Fibroblast of lung (primary cell): ENCODE results near the gene RALGDS. TPM values are rescaled to one million over a fixed set of nuclear protein-coding genes. Genes with fewer than 3 reads are reported as not detected.

Experiments used
- DNase-seq, 2 donors: peaks; one replicate each; pipeline versions ENCODE4 v3.0.0 to v3.0.0-alpha.2; 2010; ENCODE audit warnings: low read depth in 2 of 2
- H2AFZ ChIP-seq: 2 replicates; pipeline ENCODE4 v1.5.1; 2012; ENCODE audit warnings: low read length, control low read depth, inconsistent platforms
- H3K27ac ChIP-seq: 2 replicates; pipeline ENCODE4 v1.5.1; 2011; ENCODE audit warnings: low read length, control low read depth; ENCODE audit not compliant: insufficient read depth
- H3K27me3 ChIP-seq: 2 replicates; pipeline ENCODE4 v1.5.1; 2011; ENCODE audit warnings: mild to moderate bottlenecking, low read length; ENCODE audit not compliant: control insufficient read depth, insufficient read depth
- H3K36me3 ChIP-seq: 2 replicates; pipeline ENCODE4 v1.5.1; 2011; ENCODE audit warnings: low read length; ENCODE audit not compliant: control insufficient read depth, insufficient read depth
- H3K4me1 ChIP-seq: 2 replicates; pipeline ENCODE4 v1.5.1; 2011; ENCODE audit warnings: low read length; ENCODE audit not compliant: control insufficient read depth, insufficient read depth; ENCODE audit errors: extremely low read depth
- H3K4me2 ChIP-seq: 2 replicates; pipeline ENCODE4 v1.5.1; 2011; ENCODE audit warnings: low read length, control low read depth; ENCODE audit not compliant: insufficient read depth; ENCODE audit errors: extremely low read depth
- H3K4me3 ChIP-seq, 4 experiments: fragments of 200-600 bp in 1 of 4; sonication (generic) in 1 of 4; replicated peaks in 1 of 4; 2 replicates each; pipeline ENCODE4 v1.5.1; 2011 to 2016; ENCODE audit warnings: low read length in 4 of 4, low read depth in 3 of 4, mild to moderate bottlenecking in 3 of 4, control low read depth in 2 of 4, inconsistent platforms in 1 of 4, mixed read lengths in 1 of 4; ENCODE audit not compliant: insufficient read depth in 1 of 4; ENCODE audit errors: control extremely low read depth in 1 of 4
- H3K79me2 ChIP-seq: 2 replicates; pipeline ENCODE4 v1.5.1; 2012; ENCODE audit warnings: mild to moderate bottlenecking, low read length, inconsistent platforms; ENCODE audit not compliant: control insufficient read depth, insufficient read depth
- H3K9ac ChIP-seq: 2 replicates; pipeline ENCODE4 v1.5.1; 2011; ENCODE audit warnings: mild to moderate bottlenecking, low read length, control low read depth; ENCODE audit not compliant: insufficient read depth
- H3K9me3 ChIP-seq: 2 replicates; pipeline ENCODE4 v1.5.1; 2012; ENCODE audit warnings: low read depth, low read length; ENCODE audit not compliant: control insufficient read depth, insufficient read depth
- H4K20me1 ChIP-seq: 2 replicates; pipeline ENCODE4 v1.5.1; 2011; ENCODE audit warnings: low read length; ENCODE audit not compliant: control insufficient read depth, insufficient read depth; ENCODE audit errors: extremely low read depth
- CTCF ChIP-seq, 2 donors: IDR thresholded peaks in 1 of 2; conservative IDR thresholded peaks in 1 of 2; 1 replicate in 1 of 2; 2 replicates in 1 of 2; pipeline ENCODE4 v1.5.1; 2011 to 2012; ENCODE audit warnings: low read length in 2 of 2, control low read depth in 1 of 2, inconsistent platforms in 1 of 2, low read depth in 1 of 2, mild to moderate bottlenecking in 1 of 2
- EZH2 ChIP-seq: IDR thresholded peaks from 2 replicates; pipeline ENCODE4 v1.5.1; 2012; ENCODE audit warnings: low read length, control low read depth, mild to moderate bottlenecking; ENCODE audit errors: missing control alignments
- polyA plus RNA-seq, 2 donors: library from polyadenylated mRNA; depleted of rRNA in 1 of 2; stranded (reverse) in 1 of 2; unstranded in 1 of 2; fragments of >200 nt; gene quantifications; 2 replicates each; pipeline ENCODE4 v1.2.1, GENCODE V29; 2011 to 2012; ENCODE audit warnings: missing spikeins in 1 of 2
- total RNA-seq: library from RNA; depleted of rRNA; stranded (reverse); fragments of >200 nt; gene quantifications from 2 replicates; pipeline ENCODE4 v1.2.1, GENCODE V29; 2014

RALGDS gene
- total and polyA plus RNA-seq, 2 donors (not counting 1 experiment from before 2014, with no cell fraction given), result 16.6 to 23.6 TPM

GRCh38 chr9:133115604-133116345 lies 5.3 kb downstream of the RALGDS start:
- peak in 1 of 2 donors; percentile 81 for DNase-seq
- H3K4me3 ChIP-seq, result no peak overlapping the region
- peaks cover 14% of the 10 kb centered on the region for H3K4me1 ChIP-seq
- no peaks in the 10 kb centered on the region for H3K27me3 ChIP-seq
- no peaks in the 10 kb centered on the region for H3K36me3 ChIP-seq
- no peak overlapping the region for H3K9ac ChIP-seq
- H3K4me2 ChIP-seq, result no peak overlapping the region
- H3K79me2 ChIP-seq, result peaks cover 8% of the 10 kb centered on the region
- no peak for TF ChIP-seq EZH2
- no peak for TF ChIP-seq CTCF (conservative IDR thresholded peaks at IDR 0.05 in 1 of 2, IDR thresholded peaks at IDR 0.05 in 1 of 2; ENCODE audit: low read depth in 1 of 2, low read length in 2 of 2)
- no peak overlapping the region for H2AFZ ChIP-seq
- H4K20me1 ChIP-seq, result no peaks in the 10 kb centered on the region
- H3K27ac ChIP-seq, result no peak overlapping the region
- H3K9me3 ChIP-seq, result no peaks in the 10 kb centered on the region

- no peaks in the 10 kb centered on the region for H3K27me3 ChIP-seq
- peaks cover 8% of the 10 kb centered on the region for H3K79me2 ChIP-seq
- H3K36me3 ChIP-seq, result no peaks in the 10 kb centered on the region
- no peak overlapping the region for H3K9ac ChIP-seq
- H3K9me3 ChIP-seq, result no peaks in the 10 kb centered on the region
- no peak for DNase-seq
- H3K4me1 ChIP-seq, result peaks cover 13% of the 10 kb centered on the region
- no peak overlapping the region for H3K4me3 ChIP-seq
- no peak overlapping the region for H3K4me2 ChIP-seq
- no peak overlapping the region for H2AFZ ChIP-seq
- no peaks in the 10 kb centered on the region for H4K20me1 ChIP-seq
- H3K27ac ChIP-seq, result no peak overlapping the region
- no peak for TF ChIP-seq CTCF (conservative IDR thresholded peaks at IDR 0.05 in 1 of 2, IDR thresholded peaks at IDR 0.05 in 1 of 2; ENCODE audit: low read depth in 1 of 2, low read length in 2 of 2)
- TF ChIP-seq EZH2, result no peak
Measured at GRCh38 chr9:133114886-133115603, 6.0 kb downstream of the RALGDS start.
